Measurements from ENCODE around the gene TSKU. TPM values are rescaled to one million over a fixed set of nuclear protein-coding genes. Genes with fewer than 3 reads are reported as not detected.

The TSKU gene
- total RNA-seq, 1 donor from 2014 or later = 29.2 TPM

DNA sequence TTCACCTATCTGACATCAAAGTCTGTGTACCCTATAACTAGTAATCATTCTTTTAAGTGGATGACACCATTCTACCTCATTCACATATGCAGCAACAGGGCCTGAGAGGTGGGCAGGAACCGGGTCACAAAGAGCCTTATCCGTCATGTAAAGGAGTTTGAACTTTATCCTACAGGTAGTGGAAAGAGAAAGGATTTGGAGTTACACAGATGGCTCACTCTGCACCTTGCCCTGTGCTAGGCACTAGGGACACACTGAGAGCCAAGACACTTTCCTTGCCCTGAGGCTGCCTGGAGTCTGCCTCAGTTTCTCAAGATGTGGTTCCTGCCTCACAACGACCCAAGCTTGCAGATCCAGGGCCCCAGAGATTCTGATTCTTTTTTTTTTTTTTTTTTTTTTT is 63.3 kb downstream of the TSKU start:
- no peak overlapping the region for H3K27ac Mint-ChIP-seq (ENCODE audit: unreplicated experiment)
- no peaks in the 10 kb centered on the region for H3K36me3 Mint-ChIP-seq (ENCODE audit: unreplicated experiment)
- H3K27me3 Mint-ChIP-seq (ENCODE audit: unreplicated experiment) = no peaks in the 10 kb centered on the region
- H3K9me3 Mint-ChIP-seq (ENCODE audit: unreplicated experiment) = peaks cover 4% of the 10 kb centered on the region
- TF ChIP-seq, protein P1, sequence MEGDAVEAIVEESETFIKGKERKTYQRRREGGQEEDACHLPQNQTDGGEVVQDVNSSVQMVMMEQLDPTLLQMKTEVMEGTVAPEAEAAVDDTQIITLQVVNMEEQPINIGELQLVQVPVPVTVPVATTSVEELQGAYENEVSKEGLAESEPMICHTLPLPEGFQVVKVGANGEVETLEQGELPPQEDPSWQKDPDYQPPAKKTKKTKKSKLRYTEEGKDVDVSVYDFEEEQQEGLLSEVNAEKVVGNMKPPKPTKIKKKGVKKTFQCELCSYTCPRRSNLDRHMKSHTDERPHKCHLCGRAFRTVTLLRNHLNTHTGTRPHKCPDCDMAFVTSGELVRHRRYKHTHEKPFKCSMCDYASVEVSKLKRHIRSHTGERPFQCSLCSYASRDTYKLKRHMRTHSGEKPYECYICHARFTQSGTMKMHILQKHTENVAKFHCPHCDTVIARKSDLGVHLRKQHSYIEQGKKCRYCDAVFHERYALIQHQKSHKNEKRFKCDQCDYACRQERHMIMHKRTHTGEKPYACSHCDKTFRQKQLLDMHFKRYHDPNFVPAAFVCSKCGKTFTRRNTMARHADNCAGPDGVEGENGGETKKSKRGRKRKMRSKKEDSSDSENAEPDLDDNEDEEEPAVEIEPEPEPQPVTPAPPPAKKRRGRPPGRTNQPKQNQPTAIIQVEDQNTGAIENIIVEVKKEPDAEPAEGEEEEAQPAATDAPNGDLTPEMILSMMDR (IDR thresholded peaks at IDR 0.05; ENCODE audit: partially characterized antibody, unreplicated experiment) = no peak
- DNase-seq = no peak
- H3K4me1 Mint-ChIP-seq (ENCODE audit: low read depth, unreplicated experiment) = no peaks in the 10 kb centered on the region
- no peak overlapping the region for H3K4me3 Mint-ChIP-seq (ENCODE audit: unreplicated experiment)

Other genes starting within 250 kb of the TSKU start
- 0.39 TPM for gene LRRC32, start 112.6 kb upstream of the TSKU start, total RNA-seq (ENCODE audit: unreplicated experiment)
- 25.7 TPM for gene ACER3, start 77.6 kb downstream of the TSKU start, total RNA-seq (ENCODE audit: unreplicated experiment)